HG03457 (cell line): ENCODE data around the gene XPC.

Source experiments
- ATAC-seq: cut with Tn5 transposase; IDR thresholded peaks from one replicate; pipeline ENCODE4 v1.9.1; 2021; ENCODE audit warnings: moderate number of reproducible peaks; ENCODE audit not compliant: unreplicated experiment

Gene XPC

DNA sequence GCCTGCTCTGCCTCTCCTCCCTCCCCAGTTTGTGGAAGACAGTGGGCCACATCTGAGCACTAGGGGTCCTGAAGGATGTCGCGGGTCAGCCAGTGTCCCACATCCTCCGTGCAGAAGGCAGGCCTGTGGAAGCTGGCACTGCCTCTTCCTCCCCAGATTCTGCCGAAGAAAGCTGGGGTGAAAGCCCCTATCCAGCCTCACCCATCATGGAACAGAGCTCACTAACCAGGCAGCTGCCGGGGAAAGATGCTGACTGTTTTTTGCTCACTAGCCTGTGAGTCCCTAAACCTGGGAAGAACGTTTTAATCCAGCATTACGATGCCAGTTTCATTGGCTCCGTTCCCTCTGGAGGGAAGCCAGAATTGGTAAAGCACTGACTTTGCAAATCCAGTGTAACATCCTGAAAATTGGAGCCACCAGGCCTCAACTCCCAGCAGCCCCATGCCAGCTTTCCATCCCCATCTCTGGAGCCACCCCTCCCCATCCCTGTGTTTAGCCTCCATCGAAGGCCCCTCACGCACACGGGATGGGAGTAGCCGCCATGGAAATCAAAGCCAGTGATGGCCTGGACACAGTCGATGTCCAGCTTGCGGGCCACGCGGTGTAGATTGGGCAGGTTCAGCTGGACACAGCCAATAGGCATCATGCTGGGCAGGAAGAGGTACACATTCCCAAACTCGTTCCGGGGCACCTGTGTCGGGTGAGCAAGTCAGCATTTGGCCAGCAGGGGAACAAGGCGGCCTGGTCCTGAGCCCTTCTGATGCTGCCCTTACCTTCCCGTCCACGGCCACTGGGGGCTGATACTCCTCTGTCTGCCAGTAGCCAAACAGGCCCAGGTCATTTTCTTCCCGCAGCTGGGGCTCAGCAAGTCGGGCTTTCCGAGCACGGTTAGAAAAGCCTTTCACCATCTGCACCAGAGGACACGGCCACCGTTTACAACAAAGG is 30.1 kb downstream of the XPC start:
- ATAC-seq, result no peak

DNA sequence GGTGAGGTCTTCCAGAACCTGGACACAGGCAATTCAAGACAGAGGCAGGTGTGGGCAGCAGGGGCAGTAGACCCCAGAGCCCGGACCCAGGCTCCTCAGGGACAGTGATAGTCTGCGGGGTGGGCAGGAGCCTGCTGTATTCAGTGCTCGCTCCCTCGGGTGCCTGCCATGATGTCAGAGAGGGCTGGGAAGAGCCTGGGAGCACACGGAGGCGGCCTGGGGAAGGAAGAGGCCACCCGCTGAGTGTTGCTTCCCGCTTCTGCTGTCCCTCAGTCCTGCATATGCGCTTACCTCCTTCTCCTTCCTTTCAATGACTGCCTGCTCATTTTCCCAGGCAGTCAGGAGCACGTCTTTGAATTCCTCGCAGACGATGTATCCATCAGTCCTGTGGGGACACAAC is 30.8 kb downstream of the XPC start:
- ATAC-seq, result no peak

DNA sequence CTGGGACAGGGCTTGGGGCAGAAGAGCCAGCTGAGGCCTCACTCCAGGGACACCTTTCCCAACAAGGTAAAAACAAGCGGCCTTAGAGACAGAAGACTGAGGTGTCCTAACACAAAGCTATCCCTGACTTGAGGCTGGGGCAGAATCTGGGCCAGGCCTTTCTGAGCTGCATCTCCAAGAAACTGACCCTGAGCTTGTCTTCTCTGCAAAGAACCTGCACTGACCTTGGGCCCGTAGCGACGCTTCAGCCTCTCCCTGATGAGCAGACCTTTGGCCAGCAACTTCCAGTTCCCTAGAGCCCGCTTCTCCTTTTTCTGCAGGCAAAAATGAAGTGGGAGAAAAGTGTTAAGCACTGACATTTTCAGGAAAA is 31.4 kb downstream of the XPC start:
- ATAC-seq, result no peak

GRCh38 chr3:14146381-14147065 is 31.9 kb downstream of the XPC start:
- ATAC-seq, result no peak

DNA sequence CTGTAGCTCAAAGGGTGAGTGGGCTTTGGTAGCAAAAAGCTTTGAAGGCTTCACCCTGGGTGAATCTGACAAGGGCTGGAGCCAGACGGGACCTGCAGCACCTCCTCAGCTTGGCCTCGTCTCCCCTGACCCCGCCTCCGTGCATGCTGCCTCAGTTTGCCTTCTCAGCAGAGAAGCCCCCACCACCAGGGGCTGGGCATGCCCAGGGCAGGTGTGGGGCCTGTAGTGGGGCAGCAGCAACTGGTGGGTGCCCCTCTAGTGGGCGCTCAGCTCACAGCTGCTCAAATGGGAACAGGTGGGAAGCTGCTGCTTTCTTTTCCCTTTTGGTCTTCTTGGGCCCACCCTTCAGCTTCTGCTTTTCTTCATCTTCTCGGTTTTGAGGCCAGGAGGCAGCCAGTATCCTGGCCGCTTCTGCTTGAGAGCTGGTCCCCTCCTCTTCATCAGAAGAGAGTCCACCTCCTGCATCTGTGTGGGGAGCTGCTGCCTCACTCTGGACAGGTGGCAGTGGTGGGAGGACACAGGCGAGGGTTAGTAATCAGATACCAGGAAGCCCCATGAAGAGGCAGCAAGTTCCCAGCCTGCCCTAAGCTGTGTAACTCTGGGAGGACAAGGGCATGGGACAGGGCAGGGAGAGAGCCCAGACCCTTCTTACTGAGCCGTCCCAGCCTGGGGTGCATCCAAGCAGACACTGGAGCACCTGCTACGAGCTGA is 32.6 kb downstream of the XPC start:
- ATAC-seq, result no peak

GRCh38 chr3:14145236-14145635 is 33.2 kb downstream of the XPC start:
- no peak for ATAC-seq

GRCh38 chr3:14144423-14145075 is 33.9 kb downstream of the XPC start:
- peak; percentile 82 for ATAC-seq

- ATAC-seq, result no peak
Observed at GRCh38 chr3:14143271-14144225, 34.9 kb downstream of the XPC start.

DNA sequence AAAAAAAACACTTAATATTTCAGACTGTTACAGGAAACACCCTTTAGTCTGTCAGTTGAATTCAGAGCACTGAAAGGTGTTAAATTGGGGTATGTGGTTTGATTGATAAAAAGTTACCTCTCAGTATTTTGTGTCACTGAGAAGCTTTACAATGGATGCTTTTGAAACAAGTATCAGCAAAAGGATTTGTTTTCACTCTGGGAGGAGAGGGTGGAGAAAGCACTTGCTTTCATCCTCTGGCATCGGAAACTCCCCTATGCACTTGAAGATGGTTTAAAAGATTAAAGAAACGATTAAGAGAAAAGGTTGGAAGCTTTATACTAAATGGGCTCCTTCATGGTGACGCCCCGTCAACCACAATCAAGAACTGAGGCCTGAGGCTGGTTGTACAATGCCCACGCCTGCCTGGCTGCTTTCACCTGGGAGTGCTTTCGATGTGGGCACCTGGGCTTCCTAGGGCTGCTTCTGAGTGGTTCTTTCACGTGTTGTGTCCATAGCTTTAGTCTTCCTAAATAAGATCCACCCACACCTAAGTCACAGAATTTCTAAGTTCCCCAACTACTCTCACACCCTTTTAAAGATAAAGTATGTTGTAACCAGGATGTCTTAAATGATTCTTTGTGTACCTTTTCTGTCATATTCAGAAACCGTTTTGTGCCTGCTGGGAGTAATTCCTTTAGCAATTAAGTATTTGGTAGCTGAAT is 35.7 kb downstream of the XPC start:
- no peak for ATAC-seq

- ATAC-seq, result no peak
Observed at GRCh38 chr3:14141602-14142341, 36.6 kb downstream of the XPC start.

DNA sequence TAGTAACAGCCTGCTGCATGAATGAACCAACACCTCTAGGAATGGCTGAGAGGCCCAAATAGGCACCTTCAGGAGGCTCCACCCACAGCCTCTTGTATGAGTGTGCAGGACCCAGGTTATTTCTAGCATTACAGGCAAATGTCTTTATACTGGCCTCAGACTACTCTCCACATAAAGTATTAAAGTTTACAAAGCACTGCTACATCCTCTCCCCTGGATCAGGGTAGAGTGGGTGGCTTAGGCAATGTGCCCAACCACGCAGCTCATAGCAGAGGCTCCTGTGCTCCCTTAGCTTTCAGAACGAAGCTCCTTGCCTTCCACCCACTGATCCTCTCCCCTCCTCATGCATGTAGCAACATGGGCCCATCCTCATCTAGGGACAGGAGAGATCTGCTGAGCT is 37.3 kb downstream of the XPC start:
- ATAC-seq, result no peak

DNA sequence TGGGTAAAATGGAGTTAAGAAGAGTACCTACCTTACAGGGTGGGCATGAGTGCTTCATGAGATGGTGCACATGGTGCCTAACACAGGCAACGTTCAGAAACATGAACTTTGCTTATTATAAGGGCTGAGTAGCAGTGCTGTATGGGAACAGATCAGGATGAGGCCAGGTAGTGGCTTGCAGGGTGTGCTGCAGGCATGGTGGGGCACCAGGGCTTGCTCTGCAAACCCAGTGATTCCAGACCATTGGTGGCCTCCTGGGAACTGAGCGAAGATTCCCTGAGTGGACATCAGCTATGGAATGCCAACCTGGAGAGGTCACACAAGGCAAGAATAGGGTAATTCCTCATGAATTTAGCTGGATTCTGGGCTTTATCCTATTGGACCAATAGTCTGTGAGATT is 37.7 kb downstream of the XPC start:
- no peak for ATAC-seq

- ATAC-seq, result no peak
Observed at GRCh38 chr3:14139771-14140170, 38.6 kb downstream of the XPC start.

GRCh38 chr3:14138878-14139655 is 39.3 kb downstream of the XPC start:
- ATAC-seq, result no peak

DNA sequence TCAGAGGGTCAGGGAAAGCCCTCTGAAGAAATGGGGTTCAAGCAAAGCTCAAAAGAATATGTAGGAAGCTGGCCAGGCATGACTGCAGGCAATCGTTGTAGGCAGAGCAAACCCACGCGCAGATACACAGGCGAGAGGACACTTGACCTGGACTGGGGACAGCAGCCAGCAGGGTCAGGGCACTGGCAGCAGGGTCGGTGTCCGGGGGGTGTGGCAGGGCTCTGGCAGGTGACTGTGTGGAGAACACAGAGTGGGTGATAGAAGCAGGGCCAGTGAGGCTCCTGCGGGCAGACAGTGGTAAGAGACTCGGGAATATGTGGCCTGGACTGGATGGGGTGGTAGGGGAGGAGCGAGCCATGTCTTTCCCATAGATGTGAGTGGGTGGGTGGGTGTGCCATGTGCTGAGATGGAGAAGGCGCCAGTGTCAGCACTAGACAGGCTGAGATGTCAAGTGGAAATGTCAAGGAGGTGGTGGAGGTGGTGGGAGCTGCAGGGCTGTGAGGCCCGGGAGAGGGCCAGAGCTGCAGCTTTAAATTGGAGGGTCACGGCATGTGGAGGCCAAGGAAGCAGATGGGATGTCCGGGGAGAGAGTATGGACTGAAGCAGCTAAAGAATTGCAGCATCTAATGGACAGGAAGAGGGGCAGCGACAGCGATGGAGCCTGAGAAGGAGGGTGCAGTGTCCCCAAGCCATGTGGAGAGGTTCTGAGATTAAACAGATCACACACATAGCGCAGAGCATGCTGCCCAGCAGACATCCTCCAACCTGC is 40.1 kb downstream of the XPC start:
- no peak for ATAC-seq

- ATAC-seq, result no peak
Observed at GRCh38 chr3:14137445-14137844, 41.0 kb downstream of the XPC start.

DNA sequence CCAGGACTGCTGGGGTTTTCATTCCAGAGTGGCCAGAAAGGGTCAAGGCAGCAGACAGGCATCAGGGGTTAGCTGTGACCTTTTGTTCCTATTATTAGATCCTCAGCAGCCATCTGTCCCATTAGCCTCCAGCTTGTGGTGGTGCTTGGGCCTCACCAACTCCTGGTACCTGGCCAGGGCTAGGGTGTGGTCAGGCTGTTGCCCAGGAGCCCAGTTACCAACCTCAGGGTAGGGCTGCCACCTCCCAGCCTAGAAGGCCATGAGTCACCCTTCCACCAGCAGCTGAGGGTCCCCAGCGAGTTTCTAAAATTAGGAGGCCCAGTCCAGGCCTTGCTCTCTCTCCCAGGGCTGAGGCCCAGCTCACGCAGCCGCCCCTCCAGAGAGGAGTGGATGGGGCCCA is 41.4 kb downstream of the XPC start:
- no peak for ATAC-seq
